CD4-positive, alpha-beta T cell (primary cell): ENCODE measurements around the gene ARX. TPM values are rescaled to one million over a fixed set of nuclear protein-coding genes. Genes with fewer than 3 reads are reported as not detected.

Experiments
- ATAC-seq: fragments of 200-7000 bp; cut with Tn5 transposase; one replicate; pipeline ENCODE4 v1.10.0; 2022; ENCODE audit warnings: mild to moderate bottlenecking; ENCODE audit not compliant: poor library complexity
- CTCF ChIA-PET: fragments of 350-600 bp; sonication (Branson Sonifier 250); formaldehyde crosslinking; loops from one replicate; lab custom pipeline; 2021; ENCODE audit warnings: antibody characterized with exemption, inconsistent platforms; lab: Charles Lee
- POLR2A ChIA-PET: fragments of 350-600 bp; sonication (Branson Sonifier 250); formaldehyde crosslinking; loops from one replicate; lab custom pipeline; 2021; ENCODE audit warnings: antibody characterized with exemption, inconsistent platforms; lab: Charles Lee
- DNase-seq, 14 experiments: peaks; one replicate each; pipeline ENCODE4 v3.0.0-alpha.2; 2013 to 2020; ENCODE audit warnings: mixed read lengths in 2 of 14
- H3K27ac ChIP-seq, 2 donors: one replicate each; pipeline versions ENCODE4 v1.5.1 to v1.7.0; 2013; ENCODE audit warnings: low read length in 2 of 2, low read depth in 1 of 2, mild to moderate bottlenecking in 1 of 2
- H3K27me3 ChIP-seq, 2 experiments: 1 replicate in 1 of 2; 2 replicates in 1 of 2; pipeline versions ENCODE4 v1.6.1 to v1.7.0; 2013; ENCODE audit warnings: low read length in 2 of 2, control low read depth in 1 of 2, mild to moderate bottlenecking in 1 of 2, moderate library complexity in 1 of 2; ENCODE audit not compliant: insufficient read depth in 2 of 2, control insufficient read depth in 1 of 2
- H3K36me3 ChIP-seq: one replicate; pipeline ENCODE4 v1.6.1; 2013; ENCODE audit warnings: low read length, control low read depth; ENCODE audit not compliant: insufficient read depth
- H3K4me1 ChIP-seq: one replicate; pipeline ENCODE4 v1.6.1; 2013; ENCODE audit warnings: low read length, control low read depth; ENCODE audit not compliant: insufficient read depth
- H3K4me3 ChIP-seq: one replicate; pipeline ENCODE4 v1.5.1; 2013; ENCODE audit warnings: mild to moderate bottlenecking, low read length, moderate library complexity
- H3K9me3 ChIP-seq, 2 experiments: 1 replicate in 1 of 2; 2 replicates in 1 of 2; pipeline versions ENCODE4 v1.6.1 to v1.7.0; 2013; ENCODE audit warnings: low read length in 2 of 2, mild to moderate bottlenecking in 2 of 2, control low read depth in 1 of 2, moderate library complexity in 1 of 2; ENCODE audit not compliant: control insufficient read depth in 1 of 2, insufficient read depth in 1 of 2
- H3K27ac Mint-ChIP-seq: one replicate; pipeline ENCODE4 v1.8.0; 2020; ENCODE audit warnings: mixed read lengths
- H3K27me3 Mint-ChIP-seq: one replicate; pipeline ENCODE4 v1.8.0; 2021; ENCODE audit warnings: mixed read lengths
- H3K36me3 Mint-ChIP-seq: one replicate; pipeline ENCODE4 v1.8.0; 2021; ENCODE audit warnings: low read depth, mixed read lengths
- H3K4me1 Mint-ChIP-seq: one replicate; pipeline ENCODE4 v1.8.0; 2021; ENCODE audit warnings: low read depth, mixed read lengths
- H3K4me3 Mint-ChIP-seq: one replicate; pipeline ENCODE4 v1.8.0; 2020; ENCODE audit warnings: mild to moderate bottlenecking, mixed read lengths
- H3K9me3 Mint-ChIP-seq: one replicate; pipeline ENCODE4 v1.8.0; 2020; ENCODE audit warnings: mixed read lengths
- intact Hi-C, 2 experiments: fragments of 100-400 bp; cut with DNase I in 1 of 2; cut with micrococcal nuclease in 1 of 2; formaldehyde crosslinking; loops; one replicate each; pipeline versions ENCODE4 v1.15.1 to v1.9.0; 2023 to 2025; cut with DNase I, micrococcal nuclease
- total RNA-seq, 174 experiments: library from RNA in 2 of 174; stranded (reverse) in 2 of 174; gene quantifications; one replicate each; pipeline ENCODE4 v1.2.3 and lab custom pipeline; 2021 to 2026
- TF ChIP-seq, protein P1 (sequence below): fragments of 200-600 bp; IDR thresholded peaks from one replicate; pipeline ENCODE4 v1.8.0; 2022; ENCODE audit warnings: antibody characterized with exemption, mild to moderate bottlenecking

ARX gene
- total RNA-seq, 2 experiments from 2014 or later, result not detected

- H3K4me3 Mint-ChIP-seq, result no peak overlapping the region
- no peak for DNase-seq
- Histone ChIP-seq H3K36me3 (no peaks in the 10 kb centered on the region), H3K27me3 (peaks cover 13 to 40% of the 10 kb centered on the region in 2 experiments), H3K9me3 (no peaks in the 10 kb centered on the region), H3K4me1 (peaks cover 2% of the 10 kb centered on the region), H3K27ac (no peak overlapping the region), H3K4me3 (no peak overlapping the region)
- ChIA-PET POLR2A (no interaction called here), CTCF (no interaction called here)
- H3K4me1 Mint-ChIP-seq, result peaks cover 12% of the 10 kb centered on the region
- H3K9me3 Mint-ChIP-seq, result no peaks in the 10 kb centered on the region
- no peak overlapping the region for H3K27ac Mint-ChIP-seq
- H3K36me3 Mint-ChIP-seq, result no peaks in the 10 kb centered on the region
- intact Hi-C loops, result no loop called here
- peaks cover 51% of the 10 kb centered on the region for H3K27me3 Mint-ChIP-seq
- ATAC-seq, result no peak
- TF ChIP-seq, protein P1, sequence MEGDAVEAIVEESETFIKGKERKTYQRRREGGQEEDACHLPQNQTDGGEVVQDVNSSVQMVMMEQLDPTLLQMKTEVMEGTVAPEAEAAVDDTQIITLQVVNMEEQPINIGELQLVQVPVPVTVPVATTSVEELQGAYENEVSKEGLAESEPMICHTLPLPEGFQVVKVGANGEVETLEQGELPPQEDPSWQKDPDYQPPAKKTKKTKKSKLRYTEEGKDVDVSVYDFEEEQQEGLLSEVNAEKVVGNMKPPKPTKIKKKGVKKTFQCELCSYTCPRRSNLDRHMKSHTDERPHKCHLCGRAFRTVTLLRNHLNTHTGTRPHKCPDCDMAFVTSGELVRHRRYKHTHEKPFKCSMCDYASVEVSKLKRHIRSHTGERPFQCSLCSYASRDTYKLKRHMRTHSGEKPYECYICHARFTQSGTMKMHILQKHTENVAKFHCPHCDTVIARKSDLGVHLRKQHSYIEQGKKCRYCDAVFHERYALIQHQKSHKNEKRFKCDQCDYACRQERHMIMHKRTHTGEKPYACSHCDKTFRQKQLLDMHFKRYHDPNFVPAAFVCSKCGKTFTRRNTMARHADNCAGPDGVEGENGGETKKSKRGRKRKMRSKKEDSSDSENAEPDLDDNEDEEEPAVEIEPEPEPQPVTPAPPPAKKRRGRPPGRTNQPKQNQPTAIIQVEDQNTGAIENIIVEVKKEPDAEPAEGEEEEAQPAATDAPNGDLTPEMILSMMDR, result no peak
Measured at GRCh38 chrX:25004485-25005032, 11.2 kb downstream of the ARX start.

- Mint-ChIP-seq H3K4me1 (peaks cover 12% of the 10 kb centered on the region), H3K27me3 (peaks cover 46% of the 10 kb centered on the region), H3K27ac (no peak overlapping the region), H3K36me3 (no peaks in the 10 kb centered on the region), H3K4me3 (no peak overlapping the region), H3K9me3 (no peaks in the 10 kb centered on the region)
- H3K27me3 ChIP-seq, result peaks cover 9 to 35% of the 10 kb centered on the region in 2 experiments
- H3K9me3 ChIP-seq, result no peaks in the 10 kb centered on the region
- H3K4me1 ChIP-seq, result peaks cover 2% of the 10 kb centered on the region
- H3K36me3 ChIP-seq, result no peaks in the 10 kb centered on the region
- ChIA-PET POLR2A (no interaction called here), CTCF (no interaction called here)
- H3K27ac ChIP-seq, result no peak overlapping the region
- H3K4me3 ChIP-seq, result no peak overlapping the region
- ATAC-seq (no peak), DNase-seq (no peak)
- TF ChIP-seq, protein P1, result no peak
- intact Hi-C loops, result no loop called here
Measured at GRCh38 chrX:25004040-25004439, 11.7 kb downstream of the ARX start.

DNA sequence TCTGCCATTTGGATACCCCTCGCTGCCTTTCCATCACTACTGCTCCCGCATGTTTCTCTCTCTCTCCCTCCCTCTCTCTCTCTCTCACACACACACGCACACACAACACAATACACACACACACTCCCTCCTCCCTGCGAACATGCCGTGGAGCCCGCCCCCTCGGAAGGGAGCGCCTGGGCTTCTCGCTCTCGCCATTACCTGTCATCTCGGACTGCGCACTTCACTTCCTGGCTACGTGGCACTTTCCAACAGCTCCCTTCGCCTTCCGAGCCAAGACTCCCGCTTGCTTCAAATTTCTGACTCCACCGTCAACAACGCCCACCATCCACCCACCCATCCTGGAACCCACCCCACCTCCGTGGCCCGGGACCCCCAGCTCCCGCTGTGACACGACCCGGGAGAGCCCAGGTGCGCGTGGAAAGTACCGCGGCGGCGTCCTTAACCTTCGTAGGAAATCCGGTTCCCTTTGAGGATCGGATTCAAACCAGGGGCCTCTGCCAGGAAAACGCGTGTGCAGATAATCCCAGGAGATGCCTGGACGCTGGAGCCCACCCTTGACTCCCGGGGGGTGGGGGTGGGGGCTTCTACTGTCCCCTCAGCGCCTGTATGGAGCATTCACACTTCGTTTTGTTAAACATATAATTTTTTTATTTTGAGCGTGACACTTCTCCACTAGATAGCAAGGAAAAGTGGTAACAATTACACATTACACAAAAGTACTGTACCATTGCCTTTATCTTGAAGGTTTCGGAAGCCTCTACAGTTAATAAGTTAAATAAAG is 12.5 kb downstream of the ARX start:
- H3K9me3 Mint-ChIP-seq, result no peaks in the 10 kb centered on the region
- DNase-seq (no peak), ATAC-seq (no peak)
- H3K36me3 Mint-ChIP-seq, result no peaks in the 10 kb centered on the region
- POLR2A ChIA-PET, result no interaction called here
- no peak overlapping the region for H3K27ac ChIP-seq
- peaks cover 2% of the 10 kb centered on the region for H3K4me1 ChIP-seq
- H3K9me3 ChIP-seq, result no peaks in the 10 kb centered on the region
- CTCF ChIA-PET, result no interaction called here
- TF ChIP-seq, protein P1, result no peak
- peak overlapping the region; percentile 54 for H3K4me3 Mint-ChIP-seq
- H3K36me3 ChIP-seq, result no peaks in the 10 kb centered on the region
- H3K4me1 Mint-ChIP-seq, result peaks cover 12% of the 10 kb centered on the region
- peaks cover 6 to 29% of the 10 kb centered on the region in 2 experiments for H3K27me3 ChIP-seq
- no peak overlapping the region for H3K4me3 ChIP-seq
- H3K27ac Mint-ChIP-seq, result no peak overlapping the region
- intact Hi-C loops, result no loop called here
- H3K27me3 Mint-ChIP-seq, result peaks cover 42% of the 10 kb centered on the region
